WERI-Rb-1 (cell line): ENCODE measurements around the gene BAZ2B.

Experiments
- DNase-seq: peaks from one replicate; pipeline ENCODE4 v3.0.0-alpha.2; 2020
- H3K27ac ChIP-seq: fragments of 250-450 bp; sonication (Bioruptor Pico); 2 replicates; pipeline ENCODE4 v1.5.1; 2020; ENCODE audit warnings: mild to moderate bottlenecking, moderate library complexity
- H3K27me3 ChIP-seq: fragments of 250-450 bp; sonication (Bioruptor Pico); 2 replicates; pipeline ENCODE4 v1.5.1; 2021; ENCODE audit warnings: mild to moderate bottlenecking, low read depth, moderate library complexity; ENCODE audit not compliant: insufficient read depth, severe bottlenecking
- H3K36me3 ChIP-seq: fragments of 250-450 bp; sonication (Bioruptor Pico); 2 replicates; pipeline ENCODE4 v1.5.1; 2020; ENCODE audit warnings: mild to moderate bottlenecking, moderate library complexity
- H3K4me3 ChIP-seq: 2 replicates; pipeline ENCODE4 v1.5.1; 2011; ENCODE audit warnings: low read depth, mild to moderate bottlenecking, control low read depth, low read length
- H3K9me3 ChIP-seq: fragments of 250-450 bp; sonication (Bioruptor Pico); 2 replicates; pipeline ENCODE4 v1.5.1; 2021; ENCODE audit warnings: mild to moderate bottlenecking, moderate library complexity; ENCODE audit not compliant: severe bottlenecking
- CTCF ChIP-seq: IDR thresholded peaks from 2 replicates; pipeline ENCODE4 v1.5.1; 2011; ENCODE audit warnings: low read depth, mild to moderate bottlenecking, control low read depth, inconsistent platforms, low read length

Gene BAZ2B

GRCh38 chr2:159614534-159615366 is 1.6 kb downstream of the BAZ2B start:
- DNase-seq, result no peak
- Histone ChIP-seq H3K4me3 (peak overlapping the region; percentile 95), H3K9me3 (no peaks in the 10 kb centered on the region), H3K27ac (peak overlapping the region; percentile 99), H3K36me3 (no peaks in the 10 kb centered on the region), H3K27me3 (no peaks in the 10 kb centered on the region)
- TF ChIP-seq CTCF, result no peak

DNA sequence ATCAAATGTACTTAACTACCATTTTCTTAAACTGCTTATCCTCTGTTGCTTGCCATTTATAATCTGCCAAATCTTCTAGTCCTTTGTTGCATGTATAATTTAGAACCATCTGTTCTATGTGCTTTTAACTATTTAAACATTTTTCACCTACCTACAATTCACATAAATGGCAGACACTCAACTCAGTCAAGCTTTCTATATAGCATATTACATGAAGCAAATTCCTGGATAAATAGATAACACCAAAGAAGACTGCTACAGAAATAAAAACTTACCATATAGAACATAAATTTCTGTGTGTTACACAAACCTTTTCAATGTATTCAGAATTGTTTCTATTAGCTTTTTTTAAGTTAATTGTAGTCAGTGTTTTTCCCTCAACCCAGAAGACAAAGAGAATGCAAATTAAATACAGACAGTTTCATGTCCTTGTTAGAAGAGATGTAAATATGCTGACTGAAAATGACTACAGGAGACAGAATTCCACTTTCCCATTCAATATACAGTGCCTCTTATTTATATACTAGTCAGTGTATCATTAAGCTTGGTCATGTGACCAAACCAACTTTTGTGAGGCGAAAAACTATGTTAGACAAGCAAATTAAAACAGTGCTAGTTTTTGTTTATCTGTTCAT is 2.6 kb downstream of the BAZ2B start:
- H3K9me3 ChIP-seq, result no peaks in the 10 kb centered on the region
- no peaks in the 10 kb centered on the region for H3K27me3 ChIP-seq
- TF ChIP-seq CTCF, result no peak
- H3K4me3 ChIP-seq, result peak overlapping the region; percentile 95
- no peaks in the 10 kb centered on the region for H3K36me3 ChIP-seq
- H3K27ac ChIP-seq, result peak overlapping the region; percentile 99
- no peak for DNase-seq

- TF ChIP-seq CTCF, result no peak
- Histone ChIP-seq H3K9me3 (no peaks in the 10 kb centered on the region), H3K27me3 (no peaks in the 10 kb centered on the region), H3K4me3 (peak overlapping the region; percentile 95; the same call in 1 of the 2 replicates), H3K27ac (peak overlapping the region; percentile 99), H3K36me3 (no peaks in the 10 kb centered on the region)
- DNase-seq, result no peak
Observed at GRCh38 chr2:159613091-159613490, 3.3 kb downstream of the BAZ2B start.

DNA sequence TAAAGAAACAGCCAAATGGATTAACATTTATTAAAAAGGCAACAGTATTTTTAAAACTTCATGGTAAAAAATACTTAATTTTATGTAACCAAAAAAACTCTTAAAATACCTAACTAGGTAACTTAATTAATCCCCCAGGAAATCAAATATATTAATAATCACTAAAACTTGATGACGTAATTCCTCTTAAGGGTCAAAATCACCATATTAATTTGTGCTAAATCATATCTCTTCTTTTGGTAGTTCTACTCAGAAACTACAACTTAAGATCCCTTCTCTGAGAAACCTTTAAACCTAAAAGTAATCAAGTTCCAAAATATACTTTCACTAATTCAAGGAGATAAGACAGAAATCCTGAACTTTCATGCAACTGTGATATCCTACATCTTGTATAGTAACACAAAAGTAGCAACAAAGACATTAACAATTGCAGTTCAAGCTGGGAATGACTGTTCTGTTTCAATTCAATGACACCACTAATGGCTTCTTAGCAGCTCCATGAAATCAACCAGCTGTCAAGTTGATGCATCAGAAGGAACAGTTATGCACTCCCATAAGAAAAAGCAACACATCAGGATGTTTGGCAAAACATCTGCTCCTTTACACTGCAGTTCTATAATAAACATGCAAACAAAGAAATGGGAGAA is 4.0 kb downstream of the BAZ2B start:
- H3K9me3 ChIP-seq, result no peaks in the 10 kb centered on the region
- no peak overlapping the region; the same call in 1 of the 2 replicates for H3K4me3 ChIP-seq
- no peaks in the 10 kb centered on the region for H3K27me3 ChIP-seq
- peak overlapping the region; percentile 99 for H3K27ac ChIP-seq
- no peak for DNase-seq
- no peak for TF ChIP-seq CTCF
- no peaks in the 10 kb centered on the region for H3K36me3 ChIP-seq

- DNase-seq, result no peak
- Histone ChIP-seq H3K27ac (no peak overlapping the region), H3K36me3 (no peaks in the 10 kb centered on the region)
Observed at GRCh38 chr2:159609811-159610549, 6.4 kb downstream of the BAZ2B start.

More at GRCh38 chr2:159609811-159610549, 6.4 kb downstream of the BAZ2B start:
- TF ChIP-seq CTCF, result no peak
- Histone ChIP-seq H3K27me3 (no peaks in the 10 kb centered on the region), H3K9me3 (no peaks in the 10 kb centered on the region), H3K4me3 (no peak overlapping the region)
